Measurements from ENCODE around the gene IL23A.

DNA sequence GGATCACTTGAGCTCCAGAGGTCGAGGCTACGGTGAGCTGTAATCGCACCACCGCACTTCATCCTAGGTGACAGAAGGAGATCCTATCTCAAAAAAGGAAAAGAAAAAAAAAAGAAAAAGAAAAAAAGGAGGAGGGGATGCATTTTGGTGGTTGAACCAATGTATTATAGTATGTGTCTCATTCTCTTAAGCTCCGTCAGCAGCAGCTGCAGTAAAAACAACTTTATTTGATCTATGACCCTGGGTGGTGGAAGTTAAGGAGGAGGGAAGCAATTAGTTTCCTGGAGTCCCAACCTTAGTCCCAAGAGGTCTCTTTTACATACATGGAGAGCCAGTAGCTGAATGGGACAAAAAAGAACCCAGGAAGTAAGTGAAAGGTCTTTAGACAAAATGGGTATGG is 50.7 kb downstream of the IL23A start:
- TF ChIP-seq POLR2AphosphoS5 (IDR thresholded peaks at IDR 0.05; ENCODE audit: low read depth, low read length) (no peak), POLR2A (IDR thresholded peaks at IDR 0.05; ENCODE audit: low read depth, low read length) (no peak)
